HepG2 (cell line): ENCODE results near the gene ZNRF3. TPM values are rescaled to one million over a fixed set of nuclear protein-coding genes. Genes with fewer than 3 reads are reported as not detected.

Source experiments
- BCLAF1 ChIP-seq: fragments of 450-650 bp; IDR thresholded peaks from 2 replicates; pipeline ENCODE4 v1.6.1; 2017; ENCODE audit warnings: mild to moderate bottlenecking
- CENPBD1 ChIP-seq: sonication (generic); formaldehyde crosslinking; IDR thresholded peaks from 2 replicates; pipeline ENCODE4 v1.8.0; 2022; ENCODE audit warnings: missing genetic modification reagents, low read depth, mild to moderate bottlenecking, borderline replicate concordance
- DR1 ChIP-seq: sonication (generic); formaldehyde crosslinking; IDR thresholded peaks from 2 replicates; pipeline ENCODE4 v1.8.0; 2021; ENCODE audit warnings: mild to moderate bottlenecking, missing genetic modification reagents, inconsistent platforms
- HOXA7 ChIP-seq: sonication (generic); formaldehyde crosslinking; IDR thresholded peaks from 2 replicates; pipeline ENCODE4 v1.8.1; 2022; ENCODE audit warnings: mild to moderate bottlenecking, missing genetic modification reagents, moderate library complexity
- TIGD3 ChIP-seq: sonication (generic); formaldehyde crosslinking; IDR thresholded peaks from 2 replicates; pipeline ENCODE4 v1.5.1; 2020; ENCODE audit warnings: mild to moderate bottlenecking, missing genetic modification reagents, borderline replicate concordance
- TMF1 ChIP-seq: sonication (generic); formaldehyde crosslinking; IDR thresholded peaks from 2 replicates; pipeline ENCODE4 v1.8.1; 2022; ENCODE audit warnings: low read depth, missing genetic modification reagents
- ZBED4 ChIP-seq: sonication (generic); formaldehyde crosslinking; IDR thresholded peaks from 2 replicates; pipeline ENCODE4 v1.4.0; 2020; ENCODE audit warnings: missing genetic modification reagents, borderline replicate concordance
- ZFP82 ChIP-seq: sonication (generic); formaldehyde crosslinking; IDR thresholded peaks from 2 replicates; pipeline ENCODE4 v1.5.1; 2020; ENCODE audit warnings: mild to moderate bottlenecking, missing genetic modification reagents, borderline replicate concordance
- ZHX2 ChIP-seq, 2 experiments: sonication (generic) in 1 of 2; formaldehyde crosslinking in 1 of 2; IDR thresholded peaks; 2 replicates each; pipeline versions ENCODE4 v1.6.1 to v1.9.0; 2014 to 2022; ENCODE audit warnings: antibody characterized with exemption in 1 of 2, borderline replicate concordance in 1 of 2, inconsistent platforms in 1 of 2, low read depth in 1 of 2, missing genetic modification reagents in 1 of 2
- ZNF44 ChIP-seq: sonication (generic); formaldehyde crosslinking; IDR thresholded peaks from 2 replicates; pipeline ENCODE4 v1.5.1; 2020; ENCODE audit warnings: mild to moderate bottlenecking, missing genetic modification reagents
- ZNF550 ChIP-seq: sonication (generic); formaldehyde crosslinking; IDR thresholded peaks from 2 replicates; pipeline ENCODE4 v1.4.0; 2020; ENCODE audit warnings: mild to moderate bottlenecking, missing genetic modification reagents, borderline replicate concordance
- polyA plus RNA-seq, 8 experiments: library from polyadenylated mRNA; depleted of rRNA in 3 of 8; stranded (reverse) in 7 of 8; unstranded in 1 of 8; fragments of >200 nt; fragmentation: Illumina TruSeq in 4 of 8; extraction: Trizol in 4 of 8; gene quantifications; 2 replicates each; pipeline versions ENCODE4 v1.2.1 to v1.2.3, GENCODE V29; 2011 to 2016; ENCODE audit warnings: low read depth in 4 of 8, missing spikeins in 1 of 8, mixed read lengths in 1 of 8; ENCODE audit not compliant: insufficient read depth in 1 of 8
- total RNA-seq, 5 experiments: library from RNA; depleted of rRNA; stranded (reverse); fragments of >200 nt; fragmentation: Illumina TruSeq; extraction: Trizol; gene quantifications; 2 replicates each; pipeline ENCODE4 v1.2.3, GENCODE V29; 2016; ENCODE audit warnings: low read depth in 1 of 5

Gene ZNRF3
- total and polyA plus RNA-seq, 2 of the 13 experiments (the other 11 are each of a cell fraction or from before 2014, with no cell fraction given) = 20.3 to 36.7 TPM

- TF ChIP-seq ZFP82 (CRISPR knock-in tag) (peak; percentile 73; the same call in 1 of the 2 replicates), ZNF44 (CRISPR knock-in tag) (no peak), TIGD3 (no peak), ZHX2 (IDR thresholded peaks at IDR 0.05; ENCODE audit: low read depth) (peak; percentile 43; the same call in 1 of the 2 replicates), ZHX2 (CRISPR knock-in tag; IDR thresholded peaks at IDR 0.05; ENCODE audit: borderline replicate concordance) (no peak), ZBED4 (CRISPR knock-in tag) (no peak), CENPBD1 (CRISPR knock-in tag) (no peak), TMF1 (0 out of 2 replicates have a peak, but pooled peaks have one; percentile 40), HOXA7 (CRISPR knock-in tag) (no peak), DR1 (CRISPR knock-in tag) (no peak), ZNF550 (no peak), BCLAF1 (no peak)
These were observed 147.3 kb downstream of the ZNRF3 start (continued) for GRCh38 chr22:29030618-29031226.
